SIG-M5 (cell line): ENCODE data around the gene ACAN.

Source experiments
- DNase-seq: peaks from one replicate; lab custom pipeline; 2025; lab: John Stamatoyannopoulos, UW

Gene ACAN

DNA sequence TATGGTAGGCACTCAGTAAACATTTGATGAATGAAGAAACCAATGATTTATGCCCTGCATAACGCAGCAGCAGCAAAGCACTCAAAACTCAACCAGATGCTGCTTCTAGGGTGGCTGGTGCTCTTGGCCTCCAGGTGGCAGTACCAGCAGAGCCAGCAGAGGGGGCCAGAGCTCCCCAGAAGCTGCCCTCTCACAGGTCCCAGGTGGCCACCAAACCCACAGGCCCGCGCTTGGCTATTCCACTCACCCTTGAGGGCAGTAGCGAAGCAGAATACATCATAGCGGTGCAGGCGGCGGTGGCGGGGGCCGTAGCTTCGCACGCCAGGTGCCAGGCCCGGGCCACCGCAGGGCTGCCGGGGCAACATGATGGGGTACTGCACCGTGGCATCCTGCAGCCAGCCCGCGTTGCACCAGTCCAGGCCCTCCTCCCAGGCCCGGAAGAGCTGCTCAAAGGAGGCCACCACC lies 75.5 kb downstream of the ACAN start:
- no peak for DNase-seq

DNA sequence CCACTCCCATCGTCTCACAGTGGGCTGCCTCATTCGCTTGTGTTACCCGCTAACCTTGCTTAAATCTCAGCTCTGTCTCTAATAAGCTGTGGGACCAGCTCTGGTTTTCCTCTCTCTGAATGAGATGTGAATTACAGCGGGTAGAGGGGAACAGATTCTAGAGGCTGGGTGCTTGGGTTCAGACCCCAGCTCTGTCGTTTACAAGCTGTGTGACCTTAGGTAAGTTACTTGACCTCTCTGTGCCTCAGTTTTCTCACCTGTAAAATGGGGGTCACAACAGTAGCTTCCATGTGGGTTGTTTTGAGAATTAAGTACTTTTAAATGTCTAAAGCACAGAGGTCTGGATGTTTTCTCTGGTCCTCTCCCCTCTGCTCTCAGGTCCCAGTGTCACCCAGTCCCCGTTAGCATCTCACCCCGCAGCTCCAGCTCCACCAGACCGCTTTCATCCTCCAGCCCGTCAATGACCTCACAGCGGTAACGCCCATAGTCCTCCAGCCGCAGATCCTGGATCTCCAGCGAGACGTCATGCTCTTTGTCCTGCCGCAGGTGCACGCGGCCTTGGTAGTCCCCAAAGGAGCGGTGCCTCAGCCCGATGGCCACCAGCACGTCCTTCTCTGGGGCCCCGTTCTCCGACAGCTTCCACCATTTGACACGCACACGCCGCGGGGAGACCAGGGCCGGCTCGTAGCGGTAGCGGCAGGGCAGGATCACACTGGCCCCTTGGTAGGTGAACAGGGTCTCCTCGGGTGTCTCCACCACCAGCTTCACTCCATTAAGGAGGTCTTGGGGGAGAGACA lies 77.9 kb downstream of the ACAN start:
- no peak for DNase-seq

DNA sequence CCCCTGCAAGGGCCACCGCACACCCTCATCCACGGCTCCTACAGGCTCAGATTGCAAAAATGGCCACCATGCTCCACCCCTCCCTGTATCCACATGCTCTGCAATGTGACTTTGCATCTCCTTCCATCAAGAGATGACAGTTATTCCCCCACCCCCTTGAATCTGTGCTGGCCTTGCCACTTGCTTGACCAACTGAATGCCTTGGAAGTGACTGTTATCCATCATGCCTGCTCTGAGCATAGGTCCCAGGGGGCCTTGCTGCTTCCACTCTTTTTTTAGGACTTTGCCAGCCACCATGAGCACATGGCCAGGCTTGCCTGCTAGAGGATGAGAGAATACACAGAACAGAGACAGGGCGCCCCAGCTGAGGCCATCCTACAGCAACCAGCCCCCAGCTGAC lies 78.5 kb downstream of the ACAN start:
- DNase-seq, result no peak

GRCh38 chr15:88882785-88883184 lies 79.5 kb downstream of the ACAN start:
- DNase-seq, result no peak

DNA sequence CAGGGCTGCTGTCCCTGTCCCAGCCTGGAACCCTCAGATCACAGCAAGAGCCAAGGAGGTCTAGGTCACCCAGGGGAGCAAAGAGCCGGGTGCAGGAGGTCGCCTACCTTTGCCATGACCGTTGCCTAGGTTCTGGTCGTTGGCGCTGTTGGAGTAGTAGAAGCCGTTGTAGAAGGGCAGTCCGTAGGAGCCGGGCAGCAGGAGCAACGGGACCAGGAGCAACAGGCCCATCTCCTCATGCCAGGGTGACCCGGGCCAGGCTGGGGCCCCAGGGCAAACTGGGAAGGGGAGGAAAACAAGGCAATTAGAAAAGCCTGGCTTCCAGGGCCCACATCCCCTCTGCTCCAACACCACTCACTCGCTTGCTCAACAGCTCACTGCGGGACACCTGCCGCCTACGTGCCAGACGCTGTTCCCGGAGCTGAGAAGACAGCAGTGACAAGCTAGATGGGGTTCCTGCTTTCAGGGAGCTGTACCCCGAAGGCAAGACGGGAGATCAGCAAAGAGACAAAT lies 83.9 kb downstream of the ACAN start:
- no peak for DNase-seq

DNA sequence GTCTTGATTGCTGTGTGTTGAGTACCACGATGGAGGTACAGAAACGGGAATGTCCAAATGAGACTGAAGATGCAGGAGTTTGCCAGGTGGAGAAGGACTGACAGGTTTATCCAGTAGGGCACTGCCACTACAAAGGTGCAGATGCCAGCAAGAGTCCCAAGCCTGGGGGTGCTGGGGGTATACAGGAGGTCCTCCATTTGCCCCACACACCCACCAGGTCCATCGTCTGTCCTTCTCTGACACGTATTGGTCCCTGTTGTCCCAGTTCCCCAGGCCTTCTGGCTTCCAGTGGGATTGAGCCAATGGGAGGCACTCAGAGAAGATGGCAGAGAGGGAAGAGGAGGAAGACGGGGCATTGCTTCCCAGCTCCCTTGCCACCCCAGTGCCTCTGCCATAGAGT lies 85.5 kb downstream of the ACAN start:
- no peak for DNase-seq

DNA sequence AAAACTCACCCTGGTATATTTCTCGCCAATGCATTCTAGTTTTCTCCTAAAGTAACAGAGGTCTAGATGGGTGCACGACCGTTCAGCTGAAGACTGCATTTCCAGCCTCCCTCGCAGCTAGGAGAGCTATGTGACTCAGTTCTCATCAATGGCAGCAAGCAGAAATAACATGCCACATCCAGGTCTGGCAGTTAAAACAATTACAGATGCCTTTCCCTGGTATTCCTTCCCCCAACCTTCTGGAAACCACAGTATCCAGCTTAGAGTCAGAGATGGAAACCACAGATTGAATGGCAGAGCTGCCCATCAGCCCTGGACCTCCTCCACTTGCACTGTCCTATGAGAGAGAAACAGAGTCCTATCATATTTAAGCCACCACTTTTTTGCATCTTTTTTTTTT lies 87.3 kb downstream of the ACAN start:
- DNase-seq, result no peak

DNA sequence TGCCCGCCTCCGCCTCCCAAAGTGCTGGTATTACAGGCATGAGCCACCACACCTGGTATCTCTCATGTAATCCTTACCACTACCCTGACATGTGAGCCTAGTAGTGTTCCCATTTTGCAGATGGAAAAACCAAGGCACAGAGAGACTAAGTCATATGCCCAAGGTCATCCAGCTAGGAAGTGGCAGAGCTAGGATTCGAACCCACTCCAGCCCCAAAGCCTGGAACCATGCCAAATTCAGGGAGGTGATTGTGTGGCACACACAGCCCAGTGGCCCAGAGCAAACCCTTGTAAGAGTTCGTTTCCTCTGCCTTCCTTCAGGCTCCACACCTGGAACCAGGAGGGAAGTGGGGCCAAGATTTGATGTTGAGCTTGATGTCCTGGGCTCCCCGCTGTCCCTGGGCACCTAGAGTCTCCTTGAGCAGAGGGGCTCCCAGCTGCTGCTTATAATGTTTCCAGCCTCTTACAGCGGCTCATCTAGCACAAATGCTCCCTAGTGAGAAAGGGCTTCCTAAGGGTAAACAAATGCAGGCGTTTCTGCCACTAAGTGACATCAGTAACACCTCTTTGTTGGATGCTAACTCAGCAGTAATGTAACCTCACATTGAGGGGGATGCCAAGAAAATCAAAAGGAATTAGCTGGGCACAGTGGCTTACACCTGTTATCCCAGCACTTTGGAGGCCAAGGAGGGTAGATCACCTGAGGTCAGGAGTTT lies 88.5 kb downstream of the ACAN start:
- no peak for DNase-seq

DNA sequence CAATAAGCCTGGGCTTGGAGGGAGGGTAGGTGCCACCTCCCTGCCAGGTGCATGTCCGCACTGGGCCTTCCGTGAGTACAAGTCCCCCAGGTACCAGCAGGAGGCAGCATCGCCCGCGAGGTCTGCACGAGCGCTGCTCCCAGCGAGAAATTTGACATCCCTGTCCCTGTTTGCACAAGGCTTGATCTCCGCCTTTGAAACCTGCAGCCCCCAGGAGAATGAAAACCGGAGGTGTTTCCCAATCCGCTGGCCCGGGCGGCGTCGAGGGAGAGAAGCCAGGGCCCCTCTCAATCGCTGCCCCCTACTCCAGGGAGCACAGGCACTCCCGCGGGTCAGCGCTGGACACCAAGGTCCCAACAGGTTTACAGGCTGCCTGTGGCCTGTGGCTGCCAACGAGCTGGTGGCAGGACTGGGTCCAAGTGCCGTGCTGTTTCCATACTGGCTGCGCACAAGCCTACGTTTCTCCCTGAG lies 91.1 kb downstream of the ACAN start:
- no peak for DNase-seq

GRCh38 chr15:88894819-88895767 lies 91.9 kb downstream of the ACAN start, which contains the start of gene HAPLN3:
Gene HAPLN3, minus strand, starts transcription at chr15:88895544. Its CDS starts 8,246 bp downstream, at chr15:88887298.
- no peak for DNase-seq

- no peak for DNase-seq
Measured at GRCh38 chr15:88896333-88897033, 93.2 kb downstream of the ACAN start.

DNA sequence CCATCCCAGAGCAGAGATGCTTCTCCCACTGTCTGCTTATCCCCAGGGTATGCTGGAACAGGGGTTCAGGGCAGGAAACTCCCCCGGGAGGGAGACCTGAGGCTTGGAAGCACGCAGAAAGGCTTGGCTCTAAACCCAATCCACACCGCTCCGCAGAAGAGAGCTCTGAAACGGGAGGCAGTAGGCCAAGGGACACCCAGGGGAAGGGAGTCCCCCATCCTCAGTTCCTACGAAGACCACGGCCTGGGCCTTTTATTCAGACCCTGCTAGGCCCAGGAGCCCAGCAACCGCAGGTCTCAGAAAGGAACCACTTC lies 93.9 kb downstream of the ACAN start:
- no peak for DNase-seq

DNA sequence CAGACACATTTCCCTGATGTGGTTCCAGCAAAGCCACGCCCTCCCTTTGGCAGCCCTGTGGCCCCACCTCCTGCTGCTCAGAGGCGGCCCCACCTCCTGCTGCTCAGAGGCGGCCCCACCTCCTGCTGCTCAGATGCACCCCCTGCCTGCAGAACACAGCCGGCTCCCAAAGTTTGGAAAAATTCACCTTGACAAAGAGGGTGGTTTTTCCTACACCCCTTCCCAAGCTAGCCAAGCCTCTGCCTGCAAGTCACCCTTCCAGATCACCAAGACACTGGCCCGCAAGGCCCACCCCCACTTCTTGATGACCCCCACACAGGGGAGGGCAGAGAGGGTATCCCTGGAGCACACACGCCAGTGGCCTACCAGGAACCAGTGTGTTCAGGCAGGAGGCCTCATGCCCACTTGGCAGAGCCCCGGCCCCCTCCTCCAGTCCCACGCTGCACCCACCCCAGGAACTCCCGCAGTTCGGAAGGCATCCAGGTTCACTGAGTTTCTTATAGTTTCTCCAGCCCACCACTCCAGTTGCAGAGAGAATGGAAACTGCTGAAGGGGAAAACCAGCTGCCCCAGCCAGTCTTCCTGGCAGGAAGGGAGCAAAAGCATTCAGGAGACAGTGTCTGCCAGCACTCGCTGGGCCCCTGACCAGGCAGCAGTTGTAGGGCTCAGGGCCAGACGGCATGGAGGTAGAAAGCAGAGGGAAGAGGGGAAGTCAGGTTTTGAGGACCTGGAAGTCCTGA lies 94.4 kb downstream of the ACAN start:
- no peak for DNase-seq

DNA sequence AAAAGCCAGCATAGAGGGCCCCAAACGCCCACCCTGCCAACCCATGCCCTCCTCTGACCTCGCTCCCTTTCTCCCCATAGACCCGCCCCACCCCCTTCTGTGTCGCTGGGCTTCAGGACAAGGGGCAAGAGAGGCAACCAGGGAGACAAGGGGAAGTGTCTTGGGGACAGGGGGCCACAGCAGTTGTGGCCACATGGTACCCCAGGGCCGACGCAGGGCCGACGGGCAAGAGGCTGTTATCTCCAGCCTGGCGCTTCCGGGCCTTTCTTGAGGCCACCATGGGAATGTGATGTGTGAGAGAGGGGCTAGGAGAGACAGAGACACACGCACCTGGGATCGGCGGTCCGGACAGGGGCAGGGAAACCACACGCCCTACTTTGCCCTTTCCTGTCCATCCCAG lies 95.5 kb downstream of the ACAN start:
- no peak for DNase-seq

DNA sequence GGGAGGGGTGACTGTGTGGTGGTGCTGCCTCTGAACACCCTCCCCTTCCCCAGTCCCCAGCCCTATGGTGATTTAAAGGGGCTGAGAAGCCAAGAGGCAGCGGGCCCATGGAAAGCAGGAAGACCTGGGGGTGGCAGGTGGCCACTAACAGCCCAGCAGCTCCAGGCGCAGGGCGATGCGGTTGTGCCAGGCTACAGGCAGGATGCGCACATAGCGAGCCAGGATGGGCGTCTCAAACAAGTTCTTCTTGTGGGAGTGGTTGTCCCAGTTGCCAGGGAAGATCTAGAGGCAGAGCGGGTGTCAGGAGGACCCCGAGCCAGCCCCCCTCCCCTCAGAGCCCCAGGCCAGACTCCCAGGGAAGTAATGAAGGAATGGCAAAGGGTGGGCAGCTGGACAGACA lies 96.0 kb downstream of the ACAN start:
- DNase-seq, result no peak

- no peak for DNase-seq
Measured at GRCh38 chr15:88900309-88900981, 97.2 kb downstream of the ACAN start.

GRCh38 chr15:88900982-88901418 lies 97.8 kb downstream of the ACAN start:
- DNase-seq, result no peak

- no peak for DNase-seq
Measured at GRCh38 chr15:88901508-88902220, 98.4 kb downstream of the ACAN start.

DNA sequence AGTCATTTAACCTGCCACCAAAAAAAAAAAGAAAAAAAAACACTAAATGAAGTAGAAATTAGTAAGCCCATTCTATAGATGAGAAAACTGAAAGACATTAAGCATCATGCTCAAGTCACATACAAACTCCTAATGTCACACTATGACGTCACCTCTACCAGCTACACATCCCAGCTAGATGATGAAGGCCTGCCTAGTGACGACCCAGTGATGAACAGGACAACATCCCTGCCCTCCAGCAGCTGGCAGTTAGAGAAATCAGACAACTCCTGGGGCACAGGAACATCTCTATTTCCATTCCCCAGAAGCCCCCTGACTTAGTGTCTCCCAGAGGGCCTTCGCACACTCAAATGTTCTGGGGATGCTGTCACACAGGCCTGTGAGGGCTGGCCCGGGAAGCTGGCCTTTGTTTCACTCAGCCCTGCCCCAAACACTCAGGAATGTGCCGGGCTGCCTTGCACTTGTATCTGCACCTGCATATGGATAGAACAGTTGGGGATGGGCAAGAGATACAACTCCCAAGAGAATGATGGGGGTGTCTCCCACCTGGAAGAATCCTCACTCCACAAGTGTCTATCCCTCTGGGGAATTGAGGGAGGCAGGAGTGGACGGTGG lies 99.1 kb downstream of the ACAN start:
- DNase-seq, result no peak
